SK-N-MC (cell line): Measurements from ENCODE around the gene GALM.

Experiments
- DNase-seq: peaks from one replicate; pipeline ENCODE4 v3.0.0-alpha.2; 2011; ENCODE audit warnings: low read depth, low spot score
- H3K27ac ChIP-seq: fragments of 200-600 bp; sonication (generic); 2 replicates; pipeline ENCODE4 v1.5.1; 2016; ENCODE audit warnings: mixed run types
- H3K36me3 ChIP-seq: fragments of 200-600 bp; sonication (generic); 2 replicates; pipeline ENCODE4 v1.6.1; 2017; ENCODE audit warnings: antibody characterized with exemption, low read length, mixed read lengths; ENCODE audit not compliant: insufficient read depth
- H3K4me3 ChIP-seq: fragments of 200-600 bp; sonication (generic); 2 replicates; pipeline ENCODE4 v1.5.1; 2016
- H3K9ac ChIP-seq: fragments of 200-600 bp; sonication (generic); 2 replicates; pipeline ENCODE4 v1.8.0; 2017; ENCODE audit warnings: mixed run types, mixed read lengths; ENCODE audit not compliant: insufficient read length
- H3K9me3 ChIP-seq: fragments of 200-600 bp; sonication (generic); 2 replicates; pipeline ENCODE4 v1.6.1; 2017; ENCODE audit warnings: low read depth, mild to moderate bottlenecking, antibody characterized with exemption, low read length, moderate library complexity, mixed read lengths
- EZH2 ChIP-seq: fragments of 200-600 bp; sonication (generic); IDR thresholded peaks from one replicate; pipeline ENCODE4 v1.6.1; 2017; ENCODE audit warnings: antibody characterized with exemption
- FOXP2 ChIP-seq: optimal IDR thresholded peaks from 2 replicates; pipeline ENCODE3; 2011; ENCODE audit warnings: mild to moderate bottlenecking, moderate library complexity; ENCODE audit not compliant: insufficient read depth; ENCODE audit errors: extremely low read length, control extremely low read depth
- POLR2AphosphoS5 ChIP-seq: IDR thresholded peaks from 2 replicates; pipeline ENCODE4 v1.6.1; 2012; ENCODE audit warnings: mild to moderate bottlenecking, low read depth, low read length, borderline replicate concordance

The GALM gene

DNA sequence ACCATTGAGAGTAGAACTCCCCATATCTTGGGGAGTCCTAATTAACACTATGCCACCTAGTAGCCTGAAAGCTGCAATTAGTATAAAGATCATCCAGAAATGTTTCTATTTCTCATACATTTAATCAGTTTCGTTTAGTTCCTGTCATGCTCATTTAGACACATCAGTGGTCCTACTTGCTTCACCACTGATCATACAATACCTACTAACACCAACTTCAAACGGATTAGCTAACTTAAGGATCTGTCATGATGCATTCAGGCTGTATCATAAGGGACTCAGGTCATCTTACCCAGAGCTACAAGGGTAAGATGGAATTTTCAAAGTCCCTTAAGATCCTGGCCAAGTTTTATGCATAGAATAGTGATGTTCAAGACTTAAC, 78.5 kb downstream of the GALM start:
- Histone ChIP-seq H3K27ac (no peak overlapping the region), H3K9me3 (0 out of 2 replicates have a peak, but pooled peaks cover 4% of the 10 kb centered on the region), H3K9ac (no peak overlapping the region), H3K36me3 (peaks cover 99% of the 10 kb centered on the region), H3K4me3 (no peak overlapping the region)
- DNase-seq, result no peak
- no peak for TF ChIP-seq EZH2
- no peak for TF ChIP-seq POLR2AphosphoS5
- TF ChIP-seq FOXP2, result no peak

DNA sequence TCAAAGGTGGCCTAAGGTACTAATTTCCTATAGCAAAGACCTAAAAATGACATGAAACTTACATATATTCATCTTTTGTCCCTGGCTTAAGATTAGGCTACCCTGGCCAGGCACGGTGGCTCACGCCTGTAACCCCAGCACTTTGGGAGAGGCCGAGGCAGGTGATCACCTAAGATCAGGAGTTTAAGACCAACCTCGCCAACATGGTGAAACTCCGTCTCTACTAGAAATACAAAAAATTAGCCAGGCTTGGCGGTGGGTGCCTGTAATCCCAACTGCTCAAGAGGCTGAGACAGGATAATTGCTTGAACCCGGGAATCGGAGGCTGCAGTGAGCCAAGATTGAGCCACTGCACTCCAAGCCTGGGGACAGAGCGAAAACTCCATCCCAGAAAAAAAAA, 79.4 kb downstream of the GALM start:
- Histone ChIP-seq H3K4me3 (no peak overlapping the region; the same call in 1 of the 2 replicates), H3K9ac (no peak overlapping the region), H3K27ac (peak overlapping the region; percentile 33; the same call in 1 of the 2 replicates), H3K36me3 (peaks cover 99% of the 10 kb centered on the region), H3K9me3 (no peaks in the 10 kb centered on the region)
- no peak for TF ChIP-seq EZH2
- no peak for TF ChIP-seq FOXP2
- DNase-seq, result no peak

DNA sequence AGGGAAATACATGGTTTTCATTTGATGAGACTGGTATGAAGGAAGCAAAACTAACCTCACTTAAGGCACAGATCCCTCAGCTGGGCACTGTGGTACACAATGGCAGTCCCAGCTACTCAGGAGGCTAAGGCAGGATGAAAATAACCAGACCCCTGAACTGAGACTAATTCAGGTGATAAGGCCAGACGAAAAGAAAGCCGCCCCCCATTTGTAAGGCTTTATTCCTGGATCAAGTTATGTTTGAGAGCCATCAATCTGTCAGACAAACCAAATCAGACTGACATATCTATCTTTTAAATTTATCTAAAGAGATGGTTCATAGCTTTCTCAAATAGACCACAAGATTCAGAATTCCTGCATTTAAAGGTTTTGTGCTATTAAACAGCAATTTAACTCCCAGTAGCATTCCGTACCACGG, 81.1 kb downstream of the GALM start:
- TF ChIP-seq POLR2AphosphoS5, result no peak
- TF ChIP-seq FOXP2, result no peak
- no peak for TF ChIP-seq EZH2

GRCh38 chr2:38747819-38748218, 81.9 kb downstream of the GALM start:
- Histone ChIP-seq H3K9me3 (no peaks in the 10 kb centered on the region), H3K4me3 (peak overlapping the region; percentile 92), H3K27ac (peak overlapping the region; percentile 71), H3K36me3 (peaks cover 74% of the 10 kb centered on the region), H3K9ac (peak overlapping the region; percentile 97)
- DNase-seq, result no peak
- TF ChIP-seq POLR2AphosphoS5 (no peak), EZH2 (no peak), FOXP2 (no peak)

More for the DNA sequence above, 81.1 kb downstream of the GALM start:
- H3K27ac ChIP-seq, result peak overlapping the region; percentile 71
- H3K9me3 ChIP-seq, result no peaks in the 10 kb centered on the region
- H3K36me3 ChIP-seq, result peaks cover 82% of the 10 kb centered on the region
- no peak for DNase-seq
- peak overlapping the region; percentile 97 for H3K9ac ChIP-seq
- peak overlapping the region; percentile 92 for H3K4me3 ChIP-seq

DNA sequence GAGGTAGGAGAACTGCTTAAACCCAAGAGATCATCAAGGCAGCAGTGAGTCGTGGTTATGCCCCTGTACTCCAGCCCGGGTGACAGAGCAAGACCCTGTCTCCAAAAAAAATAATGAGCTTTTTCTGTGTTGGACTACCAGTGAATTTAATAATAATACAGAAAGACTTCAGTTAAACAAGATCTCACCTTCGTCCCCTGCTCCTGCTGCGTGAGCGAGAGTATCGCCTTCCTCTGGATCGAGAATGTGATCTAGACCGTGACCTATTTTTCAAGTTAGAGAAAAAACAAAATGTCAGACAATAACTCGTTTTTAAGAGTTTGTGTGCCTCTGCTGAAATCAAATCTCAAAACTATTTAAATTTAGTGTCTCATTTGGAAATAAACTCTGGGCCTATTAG, 82.5 kb downstream of the GALM start:
- H3K36me3 ChIP-seq, result peaks cover 68% of the 10 kb centered on the region
- no peak for DNase-seq
- H3K4me3 ChIP-seq, result peak overlapping the region; percentile 92
- H3K27ac ChIP-seq, result peak overlapping the region; percentile 71
- TF ChIP-seq FOXP2 (no peak), POLR2AphosphoS5 (no peak), EZH2 (no peak)
- H3K9me3 ChIP-seq, result no peaks in the 10 kb centered on the region
- H3K9ac ChIP-seq, result peak overlapping the region; percentile 97

DNA sequence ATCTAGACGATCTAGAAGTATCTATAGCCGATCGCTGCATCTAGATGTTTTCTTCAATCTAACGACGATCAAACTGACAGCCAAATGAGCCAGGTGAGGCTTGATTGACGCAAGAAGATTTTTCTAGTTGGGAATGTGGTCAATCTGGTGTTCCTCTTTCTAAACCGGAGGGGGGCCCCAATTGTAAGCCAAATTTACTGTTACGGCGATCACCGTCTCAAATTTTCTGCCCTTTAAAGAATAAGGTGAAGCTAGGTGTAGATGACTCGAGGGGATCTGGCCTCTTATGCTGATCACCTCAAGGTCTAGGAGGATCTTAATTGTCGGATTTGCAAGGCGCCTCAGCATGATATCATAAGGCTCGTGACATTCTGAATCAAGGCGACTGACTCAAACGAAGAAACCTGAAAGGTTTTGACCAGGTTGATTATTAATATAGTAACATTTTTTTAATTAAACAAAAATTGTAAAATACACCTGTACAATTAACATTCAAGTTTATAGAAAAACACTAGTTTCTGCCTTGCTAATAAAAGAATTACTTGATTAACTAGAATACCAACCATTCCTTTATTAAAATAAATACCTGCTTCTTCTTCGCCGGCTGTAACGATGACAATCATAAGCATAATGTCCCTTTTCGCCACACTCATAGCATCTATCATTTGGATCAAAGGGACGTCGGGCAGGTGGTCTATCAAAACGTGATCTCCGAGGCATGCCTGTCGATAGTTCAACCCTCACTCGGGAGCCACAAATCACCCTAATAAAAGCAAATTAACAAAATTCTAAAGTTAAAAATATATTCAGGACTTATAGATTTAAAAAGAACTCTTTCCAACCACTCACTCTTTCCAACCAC, 83.3 kb downstream of the GALM start:
- TF ChIP-seq FOXP2 (no peak), POLR2AphosphoS5 (peak; percentile 12; the same call in 1 of the 2 replicates)
- Histone ChIP-seq H3K9ac (peak overlapping the region; percentile 97), H3K9me3 (no peaks in the 10 kb centered on the region), H3K4me3 (peak overlapping the region; percentile 92), H3K27ac (peak overlapping the region; percentile 71), H3K36me3 (peaks cover 61% of the 10 kb centered on the region)
- DNase-seq, result no peak

GRCh38 chr2:38750011-38750890, 84.3 kb downstream of the GALM start:
- H3K36me3 ChIP-seq, result peaks cover 50% of the 10 kb centered on the region

DNA sequence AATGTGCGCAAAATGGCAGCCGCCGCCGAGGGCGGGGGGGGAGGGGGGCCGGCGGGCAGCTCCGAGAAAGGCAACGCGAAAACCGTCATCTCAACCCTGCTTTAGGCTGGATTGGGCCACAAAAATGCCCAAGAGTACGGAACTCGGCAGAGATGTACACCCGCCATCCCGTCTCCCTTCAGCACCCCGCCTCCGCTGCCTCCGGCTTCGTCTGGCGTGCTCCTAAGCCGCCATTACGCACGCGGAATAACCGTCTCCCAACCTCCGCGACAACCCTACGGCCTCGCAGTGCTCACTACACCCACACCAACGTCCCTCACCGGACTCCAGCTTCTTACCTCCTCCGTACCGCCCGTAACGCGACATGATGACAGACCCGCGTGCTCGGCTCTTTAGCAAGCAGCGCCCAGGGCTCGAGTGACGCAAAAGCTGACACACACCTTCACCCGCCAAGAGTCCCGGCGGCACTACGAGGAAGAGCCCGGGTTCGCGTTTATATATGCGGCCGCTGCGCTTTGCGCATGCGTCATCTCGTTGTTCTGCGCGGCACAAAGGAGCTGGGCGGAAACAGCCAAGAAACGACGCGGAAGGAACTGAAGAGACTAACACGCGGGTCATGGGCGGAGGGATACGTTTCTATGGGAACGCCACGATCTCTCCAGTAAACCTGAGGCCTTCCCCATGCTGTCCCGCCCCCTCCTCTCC, 85.1 kb downstream of the GALM start, which contains the start of gene SRSF7:
TSS of gene SRSF7 (minus strand) at position 471 of the 705 bp plus-strand sequence. CDS start at position 366, 105 bp downstream.
- Histone ChIP-seq H3K9me3 (no peaks in the 10 kb centered on the region), H3K9ac (peak within 1 kb of the TSS; percentile 97), H3K4me3 (peak within 1 kb of the TSS; percentile 92), H3K27ac (peak within 1 kb of the TSS; percentile 94), H3K36me3 (peaks cover 42% of the 10 kb centered on the region)
- no peak for TF ChIP-seq EZH2
- TF ChIP-seq POLR2AphosphoS5, result peak; percentile 100
- no peak for TF ChIP-seq FOXP2
- DNase-seq, result peak; percentile 99

More at GRCh38 chr2:38750011-38750890, 84.3 kb downstream of the GALM start:
- TF ChIP-seq POLR2AphosphoS5, result no peak
- no peak for TF ChIP-seq EZH2
- TF ChIP-seq FOXP2, result no peak
- peak overlapping the region; percentile 92 for H3K4me3 ChIP-seq
- no peaks in the 10 kb centered on the region for H3K9me3 ChIP-seq
- peak overlapping the region; percentile 97 for H3K9ac ChIP-seq
- no peak for DNase-seq
- peak overlapping the region; percentile 92 for H3K27ac ChIP-seq
